ENCODE results near the gene ZNF217. TPM values are rescaled to one million over a fixed set of nuclear protein-coding genes. Genes with fewer than 3 reads are reported as not detected.
A peak's percentile ranks its signal among the peaks of the same experiment; 100 is the strongest.
"Not testable (repeated sequence)": the region's sequence is repeated elsewhere in the genome, so short reads cannot be mapped to it uniquely, and the experiment has no call there.

The ZNF217 gene
- total RNA-seq, 1 experiment from 2014 or later: 14.1 TPM

- Histone ChIP-seq H3K4me1 (replicated peaks) (no peaks in the 10 kb centered on the region), H3K36me3 (no peaks in the 10 kb centered on the region), H3K9me3 (replicated peaks) (no peaks in the 10 kb centered on the region), H3K27me3 (replicated peaks) (no peaks in the 10 kb centered on the region), H3K27ac (no peak overlapping the region), H3K4me3 (no peak overlapping the region)
- no peak for DNase-seq (ENCODE audit: low read depth in 1 of 2, low spot score in 2 of 2)
Measured at GRCh38 chr20:53522696-53523095, 70.9 kb downstream of the ZNF217 start.

GRCh38 chr20:53522026-53522425 is 71.6 kb downstream of the ZNF217 start:
- H3K27me3 ChIP-seq (replicated peaks): no peaks in the 10 kb centered on the region
- no peak for DNase-seq (ENCODE audit: low read depth in 1 of 2, low spot score in 2 of 2)
- H3K27ac ChIP-seq: no peak overlapping the region
- H3K9me3 ChIP-seq (replicated peaks): no peaks in the 10 kb centered on the region
- no peaks in the 10 kb centered on the region for H3K4me1 ChIP-seq (replicated peaks)
- H3K36me3 ChIP-seq: no peaks in the 10 kb centered on the region
- no peak overlapping the region for H3K4me3 ChIP-seq

- not testable (repeated sequence) for H3K36me3 ChIP-seq; H3K27ac ChIP-seq; DNase-seq (ENCODE audit: low read depth in 1 of 2, low spot score in 2 of 2)
Measured at GRCh38 chr20:53521421-53521820, 72.2 kb downstream of the ZNF217 start.

GRCh38 chr20:53517146-53517545 is 76.5 kb downstream of the ZNF217 start:
- peak in 1 of 2 experiments; percentile 18 for DNase-seq (ENCODE audit: low read depth in 1 of 2, low spot score in 2 of 2)
- Histone ChIP-seq H3K4me3 (no peak overlapping the region), H3K9me3 (replicated peaks) (no peaks in the 10 kb centered on the region), H3K27me3 (replicated peaks) (0 out of 2 replicates have a peak, but pooled peaks cover 6% of the 10 kb centered on the region), H3K27ac (no peak overlapping the region), H3K36me3 (no peaks in the 10 kb centered on the region), H3K4me1 (replicated peaks) (no peaks in the 10 kb centered on the region)

More at GRCh38 chr20:53521421-53521820, 72.2 kb downstream of the ZNF217 start:
- H3K4me1 ChIP-seq (replicated peaks); H3K9me3 ChIP-seq (replicated peaks); H3K4me3 ChIP-seq; H3K27me3 ChIP-seq (replicated peaks): not testable (repeated sequence)

Measured in SJSA1 (cell line).